Hepatocyte (in vitro differentiated cells): ENCODE results near the gene LMX1B. TPM values are rescaled to one million over a fixed set of nuclear protein-coding genes. Genes with fewer than 3 reads are reported as not detected.
"Not testable (repeated sequence)": the region's sequence is repeated elsewhere in the genome, so short reads cannot be mapped to it uniquely, and the experiment has no call there.

Experiments
- DNase-seq: peaks from one replicate; pipeline ENCODE4 v3.0.0-alpha.2; 2016; ENCODE audit warnings: low spot score
- H2AFZ ChIP-seq: fragments of 200-600 bp; sonication (generic); 2 replicates; pipeline ENCODE4 v1.6.0; 2016; ENCODE audit warnings: antibody characterized with exemption, mild to moderate bottlenecking
- H3K27ac ChIP-seq: fragments of 200-600 bp; sonication (generic); 2 replicates; pipeline ENCODE4 v1.5.1; 2016; ENCODE audit warnings: mild to moderate bottlenecking
- H3K27me3 ChIP-seq: fragments of 200-600 bp; sonication (generic); 2 replicates; pipeline ENCODE4 v1.6.1; 2016
- H3K36me3 ChIP-seq: fragments of 200-600 bp; sonication (generic); replicated peaks from 2 replicates; pipeline ENCODE4 v1.5.1; 2016; ENCODE audit warnings: low read depth; ENCODE audit not compliant: insufficient read depth
- H3K4me1 ChIP-seq: fragments of 200-600 bp; sonication (generic); 2 replicates; pipeline ENCODE4 v1.5.1; 2016; ENCODE audit warnings: mild to moderate bottlenecking, moderate library complexity; ENCODE audit not compliant: insufficient read depth
- H3K4me2 ChIP-seq: fragments of 200-600 bp; sonication (generic); 2 replicates; pipeline ENCODE4 v1.6.0; 2016
- H3K4me3 ChIP-seq: fragments of 200-600 bp; sonication (generic); 2 replicates; pipeline ENCODE4 v1.5.1; 2016; ENCODE audit warnings: mild to moderate bottlenecking
- H3K79me2 ChIP-seq: fragments of 200-600 bp; sonication (generic); 2 replicates; pipeline ENCODE4 v1.6.0; 2017; ENCODE audit warnings: mild to moderate bottlenecking
- H3K9me2 ChIP-seq: fragments of 200-600 bp; sonication (generic); replicated peaks from 2 replicates; pipeline ENCODE4 v1.6.0; 2017; ENCODE audit warnings: mild to moderate bottlenecking; ENCODE audit not compliant: insufficient read depth
- H3K9me3 ChIP-seq: fragments of 200-600 bp; sonication (generic); 2 replicates; pipeline ENCODE4 v1.5.1; 2016; ENCODE audit warnings: low read depth, mild to moderate bottlenecking
- H4K20me1 ChIP-seq: fragments of 200-600 bp; sonication (generic); 2 replicates; pipeline ENCODE4 v1.6.0; 2016; ENCODE audit warnings: mild to moderate bottlenecking; ENCODE audit not compliant: insufficient read depth, poor library complexity, severe bottlenecking
- EZH2 ChIP-seq: fragments of 200-600 bp; sonication (generic); IDR thresholded peaks from 2 replicates; pipeline ENCODE4 v1.6.1; 2016; ENCODE audit warnings: antibody characterized with exemption, mild to moderate bottlenecking, borderline replicate concordance
- EZH2phosphoT487 ChIP-seq: fragments of 200-600 bp; sonication (generic); IDR thresholded peaks from one replicate; pipeline ENCODE4 v1.6.1; 2018; ENCODE audit warnings: antibody characterized with exemption, mild to moderate bottlenecking, low read depth, moderate library complexity; ENCODE audit not compliant: unreplicated experiment, severe bottlenecking
- WGBS: methylation state at CpG from one replicate; pipeline ENCODE4 v1.1.6; 2016; ENCODE audit warnings: low lambda C conversion rate; ENCODE audit errors: missing lambda C conversion rate; 5-methylcytosine and 5-hydroxymethylcytosine counted together
- polyA plus RNA-seq: library from polyadenylated mRNA; unstranded; fragments of >200 nt; fragmentation: Nextera tagmentation; extraction: Ambion mirVana; gene quantifications from 2 replicates; pipeline ENCODE4 v1.2.1, GENCODE V29; 2016
- total RNA-seq: library from RNA; depleted of rRNA; stranded (reverse); fragments of >200 nt; gene quantifications from 2 replicates; pipeline ENCODE4 v1.2.3, GENCODE V29; 2014
- TF ChIP-seq, protein P1 (sequence below): fragments of 200-600 bp; sonication (generic); IDR thresholded peaks from 2 replicates; pipeline ENCODE4 v1.5.1; 2016; ENCODE audit warnings: antibody characterized with exemption, mild to moderate bottlenecking; ENCODE audit not compliant: poor library complexity

LMX1B gene
- total and polyA plus RNA-seq, 2 experiments from 2014 or later = 0.16 TPM; not detected in 1

DNA sequence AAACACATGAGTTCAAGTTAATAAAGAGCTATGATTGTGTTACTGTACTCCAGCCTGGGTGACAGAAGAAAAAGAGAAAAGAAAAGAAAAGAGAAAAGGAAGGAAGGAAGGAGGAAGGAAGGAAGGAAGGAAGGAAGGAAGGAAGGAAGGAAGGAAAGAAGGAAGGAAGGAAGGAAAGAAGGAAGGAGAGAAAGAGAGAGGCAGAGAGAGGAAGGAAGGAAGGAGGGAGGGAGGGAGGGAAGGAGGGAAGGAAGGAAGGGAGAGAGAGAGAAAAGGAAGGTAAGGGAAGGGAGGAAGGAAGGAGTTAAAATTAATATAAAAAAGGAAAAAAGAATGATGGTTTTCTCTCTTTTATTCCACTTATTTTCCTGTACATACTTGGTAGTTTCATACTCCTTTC is 101.7 kb downstream of the LMX1B start:
- Histone ChIP-seq H3K36me3 (no peaks in the 10 kb centered on the region), H3K27ac (no peak overlapping the region), H3K4me3 (no peak overlapping the region), H3K4me2 (no peak overlapping the region), H3K9me3 (no peaks in the 10 kb centered on the region), H3K9me2 (no peaks in the 10 kb centered on the region), H2AFZ (no peak overlapping the region), H3K27me3 (peaks cover 18% of the 10 kb centered on the region), H4K20me1 (no peaks in the 10 kb centered on the region), H3K4me1 (peaks cover 4% of the 10 kb centered on the region), H3K79me2 (no peaks in the 10 kb centered on the region)
- DNase-seq = no peak
- TF ChIP-seq EZH2 (no peak), EZH2phosphoT487 (no peak)
- TF ChIP-seq, protein P1, sequence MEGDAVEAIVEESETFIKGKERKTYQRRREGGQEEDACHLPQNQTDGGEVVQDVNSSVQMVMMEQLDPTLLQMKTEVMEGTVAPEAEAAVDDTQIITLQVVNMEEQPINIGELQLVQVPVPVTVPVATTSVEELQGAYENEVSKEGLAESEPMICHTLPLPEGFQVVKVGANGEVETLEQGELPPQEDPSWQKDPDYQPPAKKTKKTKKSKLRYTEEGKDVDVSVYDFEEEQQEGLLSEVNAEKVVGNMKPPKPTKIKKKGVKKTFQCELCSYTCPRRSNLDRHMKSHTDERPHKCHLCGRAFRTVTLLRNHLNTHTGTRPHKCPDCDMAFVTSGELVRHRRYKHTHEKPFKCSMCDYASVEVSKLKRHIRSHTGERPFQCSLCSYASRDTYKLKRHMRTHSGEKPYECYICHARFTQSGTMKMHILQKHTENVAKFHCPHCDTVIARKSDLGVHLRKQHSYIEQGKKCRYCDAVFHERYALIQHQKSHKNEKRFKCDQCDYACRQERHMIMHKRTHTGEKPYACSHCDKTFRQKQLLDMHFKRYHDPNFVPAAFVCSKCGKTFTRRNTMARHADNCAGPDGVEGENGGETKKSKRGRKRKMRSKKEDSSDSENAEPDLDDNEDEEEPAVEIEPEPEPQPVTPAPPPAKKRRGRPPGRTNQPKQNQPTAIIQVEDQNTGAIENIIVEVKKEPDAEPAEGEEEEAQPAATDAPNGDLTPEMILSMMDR = no peak

DNA sequence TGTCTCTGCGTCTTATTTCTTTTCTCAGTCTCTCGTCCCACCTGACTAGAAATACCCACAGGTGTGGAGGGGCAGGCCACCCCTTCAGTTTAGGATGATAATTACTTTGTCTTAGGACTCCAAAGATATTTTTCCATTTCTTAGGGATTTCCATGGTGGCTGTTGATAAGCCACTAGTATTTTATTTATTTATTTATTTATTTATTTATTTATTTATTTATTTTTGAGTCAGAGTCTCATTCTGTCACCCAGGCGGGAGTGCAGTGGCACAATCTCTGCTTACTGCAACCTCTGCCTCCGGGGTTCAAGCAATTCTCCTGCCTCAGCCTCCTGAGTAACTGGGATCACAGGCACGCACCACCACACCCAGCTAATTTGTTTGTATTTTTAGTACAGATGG is 103.7 kb downstream of the LMX1B start:
- H3K4me1 ChIP-seq, DNase-seq, H3K27ac ChIP-seq, H3K79me2 ChIP-seq, H3K9me3 ChIP-seq, H3K36me3 ChIP-seq, H3K4me2 ChIP-seq, H3K9me2 ChIP-seq, H2AFZ ChIP-seq, H4K20me1 ChIP-seq, H3K4me3 ChIP-seq: not testable (repeated sequence)
- H3K27me3 ChIP-seq = peaks cover 14% of the 10 kb centered on the region
- 84% methylated on average over 5 of the region's 5 CpGs for WGBS

DNA sequence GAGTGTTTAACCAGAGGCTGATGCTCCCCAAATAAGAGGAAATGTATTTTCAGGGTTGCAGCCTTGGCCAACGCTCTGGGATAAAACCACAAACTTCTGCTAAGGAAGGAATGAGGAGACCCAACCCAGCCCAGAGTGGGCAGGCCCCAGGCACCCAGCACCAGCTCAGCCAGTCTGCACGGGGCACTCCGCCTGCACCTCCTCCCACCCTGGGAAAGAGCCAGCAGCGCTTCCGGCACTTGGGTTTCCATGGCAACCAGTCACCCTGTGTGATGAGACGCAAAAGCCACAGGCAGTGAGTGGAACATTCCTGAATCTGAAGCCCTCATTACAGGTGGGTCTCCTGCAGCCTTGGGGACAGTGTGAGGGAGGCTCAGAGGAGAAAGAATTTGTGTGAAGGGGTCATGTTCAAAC is 105.9 kb downstream of the LMX1B start:
- Histone ChIP-seq H3K4me2 (peak overlapping the region; percentile 32), H3K9me3 (no peaks in the 10 kb centered on the region), H3K36me3 (no peaks in the 10 kb centered on the region), H4K20me1 (no peaks in the 10 kb centered on the region), H2AFZ (no peak overlapping the region), H3K9me2 (no peaks in the 10 kb centered on the region), H3K4me1 (peaks cover 11% of the 10 kb centered on the region), H3K79me2 (no peaks in the 10 kb centered on the region), H3K27ac (no peak overlapping the region), H3K4me3 (no peak overlapping the region), H3K27me3 (peaks cover 20% of the 10 kb centered on the region)
- DNase-seq = peak; percentile 83
- 19% methylated on average over 6 of the region's 6 CpGs for WGBS
- TF ChIP-seq, protein P1 = no peak
- TF ChIP-seq EZH2 (no peak), EZH2phosphoT487 (no peak)

DNA sequence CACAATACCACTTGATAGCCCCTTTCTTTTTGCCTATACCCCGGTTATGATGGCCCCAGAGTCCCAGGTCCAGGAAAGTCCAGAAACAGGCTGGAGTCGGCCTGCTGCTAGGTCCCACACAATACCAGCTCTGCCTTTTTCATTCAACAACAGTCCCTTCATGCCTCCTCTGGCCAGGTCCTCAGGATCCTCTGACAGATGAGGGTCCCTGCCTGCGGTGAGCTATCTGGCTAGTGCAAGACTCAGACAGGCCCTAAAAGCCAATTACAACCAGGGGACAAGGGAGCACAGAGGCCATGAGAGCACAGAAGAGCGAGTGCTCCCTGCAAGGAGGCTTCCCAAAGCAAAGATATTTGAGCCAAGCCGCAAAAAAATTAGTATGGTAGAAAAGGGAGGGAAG is 106.3 kb downstream of the LMX1B start:
- no peaks in the 10 kb centered on the region for H3K9me3 ChIP-seq
- no peaks in the 10 kb centered on the region for H4K20me1 ChIP-seq
- H3K36me3 ChIP-seq = no peaks in the 10 kb centered on the region
- H3K79me2 ChIP-seq = no peaks in the 10 kb centered on the region
- H3K27ac ChIP-seq = peak overlapping the region; percentile 17
- no peak for DNase-seq
- peaks cover 11% of the 10 kb centered on the region for H3K4me1 ChIP-seq
- no peaks in the 10 kb centered on the region for H3K9me2 ChIP-seq
- 70% methylated on average over 5 of the region's 5 CpGs for WGBS
- no peak overlapping the region for H3K4me3 ChIP-seq
- H3K4me2 ChIP-seq = peak overlapping the region; percentile 32
- no peak overlapping the region for H2AFZ ChIP-seq
- H3K27me3 ChIP-seq = peaks cover 20% of the 10 kb centered on the region
- TF ChIP-seq EZH2 = no peak
- TF ChIP-seq EZH2phosphoT487 = no peak
- TF ChIP-seq, protein P1 = no peak
